WTC11 (cell line): Measurements from ENCODE around the gene RAB3A. TPM values are rescaled to one million over a fixed set of nuclear protein-coding genes. Genes with fewer than 3 reads are reported as not detected.

Experiments used
- KAT7 ChIP-seq: sonication (generic); formaldehyde crosslinking; IDR thresholded peaks from 2 replicates; pipeline ENCODE4 v1.8.1; 2023; ENCODE audit warnings: missing genetic modification reagents, mild to moderate bottlenecking, borderline replicate concordance
- NFE2L1 ChIP-seq: sonication (generic); formaldehyde crosslinking; IDR thresholded peaks from 2 replicates; pipeline ENCODE4 v1.8.1; 2023; ENCODE audit warnings: missing genetic modification reagents
- TCF7 ChIP-seq: sonication (generic); formaldehyde crosslinking; IDR thresholded peaks from 2 replicates; pipeline ENCODE4 v1.8.0; 2022; ENCODE audit warnings: mild to moderate bottlenecking, low read depth, missing genetic modification reagents, moderate library complexity
- ZBTB21 ChIP-seq: sonication (generic); formaldehyde crosslinking; IDR thresholded peaks from 2 replicates; pipeline ENCODE4 v1.8.1; 2023; ENCODE audit warnings: mild to moderate bottlenecking, missing genetic modification reagents, borderline replicate concordance
- ZNF512 ChIP-seq: sonication (generic); formaldehyde crosslinking; IDR thresholded peaks from 2 replicates; pipeline ENCODE4 v1.8.1; 2022; ENCODE audit warnings: missing genetic modification reagents, borderline replicate concordance
- total RNA-seq: library from RNA; stranded (reverse); gene quantifications from 3 replicates; pipeline ENCODE4 v1.2.3, GENCODE V29; 2021
- TF ChIP-seq, protein P1 (sequence below): sonication (generic); formaldehyde crosslinking; IDR thresholded peaks from 2 replicates; pipeline ENCODE4 v1.8.0; 2023; ENCODE audit warnings: missing genetic modification reagents
- TF ChIP-seq, protein P2 (sequence below): sonication (generic); formaldehyde crosslinking; IDR thresholded peaks from 2 replicates; pipeline ENCODE4 v1.8.1; 2023; ENCODE audit warnings: mild to moderate bottlenecking, missing genetic modification reagents, borderline replicate concordance

Gene RAB3A
- total RNA-seq, 1 experiment from 2014 or later = 12.2 TPM

GRCh38 chr19:18147396-18147795 lies 56.4 kb downstream of the RAB3A start (continued):
- TF ChIP-seq ZNF512 (CRISPR knock-in tag) (no peak), TCF7 (no peak), NFE2L1 (no peak), ZBTB21 (CRISPR knock-in tag) (no peak), KAT7 (CRISPR knock-in tag) (no peak)
- TF ChIP-seq, protein P1, sequence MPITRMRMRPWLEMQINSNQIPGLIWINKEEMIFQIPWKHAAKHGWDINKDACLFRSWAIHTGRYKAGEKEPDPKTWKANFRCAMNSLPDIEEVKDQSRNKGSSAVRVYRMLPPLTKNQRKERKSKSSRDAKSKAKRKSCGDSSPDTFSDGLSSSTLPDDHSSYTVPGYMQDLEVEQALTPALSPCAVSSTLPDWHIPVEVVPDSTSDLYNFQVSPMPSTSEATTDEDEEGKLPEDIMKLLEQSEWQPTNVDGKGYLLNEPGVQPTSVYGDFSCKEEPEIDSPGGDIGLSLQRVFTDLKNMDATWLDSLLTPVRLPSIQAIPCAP (CRISPR knock-in tag) = no peak
- TF ChIP-seq, protein P2, sequence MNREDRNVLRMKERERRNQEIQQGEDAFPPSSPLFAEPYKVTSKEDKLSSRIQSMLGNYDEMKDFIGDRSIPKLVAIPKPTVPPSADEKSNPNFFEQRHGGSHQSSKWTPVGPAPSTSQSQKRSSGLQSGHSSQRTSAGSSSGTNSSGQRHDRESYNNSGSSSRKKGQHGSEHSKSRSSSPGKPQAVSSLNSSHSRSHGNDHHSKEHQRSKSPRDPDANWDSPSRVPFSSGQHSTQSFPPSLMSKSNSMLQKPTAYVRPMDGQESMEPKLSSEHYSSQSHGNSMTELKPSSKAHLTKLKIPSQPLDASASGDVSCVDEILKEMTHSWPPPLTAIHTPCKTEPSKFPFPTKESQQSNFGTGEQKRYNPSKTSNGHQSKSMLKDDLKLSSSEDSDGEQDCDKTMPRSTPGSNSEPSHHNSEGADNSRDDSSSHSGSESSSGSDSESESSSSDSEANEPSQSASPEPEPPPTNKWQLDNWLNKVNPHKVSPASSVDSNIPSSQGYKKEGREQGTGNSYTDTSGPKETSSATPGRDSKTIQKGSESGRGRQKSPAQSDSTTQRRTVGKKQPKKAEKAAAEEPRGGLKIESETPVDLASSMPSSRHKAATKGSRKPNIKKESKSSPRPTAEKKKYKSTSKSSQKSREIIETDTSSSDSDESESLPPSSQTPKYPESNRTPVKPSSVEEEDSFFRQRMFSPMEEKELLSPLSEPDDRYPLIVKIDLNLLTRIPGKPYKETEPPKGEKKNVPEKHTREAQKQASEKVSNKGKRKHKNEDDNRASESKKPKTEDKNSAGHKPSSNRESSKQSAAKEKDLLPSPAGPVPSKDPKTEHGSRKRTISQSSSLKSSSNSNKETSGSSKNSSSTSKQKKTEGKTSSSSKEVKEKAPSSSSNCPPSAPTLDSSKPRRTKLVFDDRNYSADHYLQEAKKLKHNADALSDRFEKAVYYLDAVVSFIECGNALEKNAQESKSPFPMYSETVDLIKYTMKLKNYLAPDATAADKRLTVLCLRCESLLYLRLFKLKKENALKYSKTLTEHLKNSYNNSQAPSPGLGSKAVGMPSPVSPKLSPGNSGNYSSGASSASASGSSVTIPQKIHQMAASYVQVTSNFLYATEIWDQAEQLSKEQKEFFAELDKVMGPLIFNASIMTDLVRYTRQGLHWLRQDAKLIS (CRISPR knock-in tag) = no peak

Other genes starting within 250 kb of the RAB3A start
- 15.3 to 18.0 TPM (median 17.2 TPM) in 3 replicates for gene KCNN1, start 236.9 kb downstream of the RAB3A start, total RNA-seq
- gene ARRDC2, start 195.9 kb downstream of the RAB3A start, total RNA-seq = 9.2 to 9.9 TPM (median 9.8 TPM) in 3 replicates
- not detected in 3 replicates for gene IL12RB1, start 117.1 kb downstream of the RAB3A start, total RNA-seq
- gene MAST3, start 106.3 kb downstream of the RAB3A start, total RNA-seq = 10.8 to 11.5 TPM (median 11.2 TPM) in 3 replicates
- 51.9 to 56.9 TPM (median 53.8 TPM) in 3 replicates for gene PIK3R2, start 50.9 kb downstream of the RAB3A start, total RNA-seq
- gene IFI30, start 30.2 kb downstream of the RAB3A start, total RNA-seq = 20.2 to 30.3 TPM (median 26.2 TPM) in 3 replicates
- 26.3 to 29.8 TPM (median 28.0 TPM) in 3 replicates for gene MPV17L2, start 10.8 kb downstream of the RAB3A start, total RNA-seq
- 3.0 to 5.7 TPM (median 3.8 TPM) in 3 replicates for gene PDE4C, start 22.4 kb upstream of the RAB3A start, total RNA-seq
- 0.46 to 1.0 TPM (median 0.61 TPM) in 3 replicates for gene IQCN, start 70.4 kb upstream of the RAB3A start, total RNA-seq
- gene JUND, start 77.6 kb upstream of the RAB3A start, total RNA-seq = 121 to 137 TPM (median 133 TPM) in 3 replicates
- gene LSM4, start 119.0 kb upstream of the RAB3A start, total RNA-seq = 373 to 434 TPM (median 409 TPM) in 3 replicates
- 39.2 to 68.1 TPM (median 40.8 TPM) in 3 replicates for gene PGPEP1, start 136.6 kb upstream of the RAB3A start, total RNA-seq
- 18.3 to 27.3 TPM (median 19.1 TPM) in 3 replicates for gene GDF15, start 182.1 kb upstream of the RAB3A start, total RNA-seq
- 0.07 to 0.31 TPM (median 0.18 TPM) in 3 replicates for gene LRRC25, start 193.6 kb upstream of the RAB3A start, total RNA-seq
- 44.5 to 51.2 TPM (median 47.4 TPM) in 3 replicates for gene SSBP4, start 215.4 kb upstream of the RAB3A start, total RNA-seq
- gene ISYNA1, start 234.1 kb upstream of the RAB3A start, total RNA-seq = 236 to 310 TPM (median 307 TPM) in 3 replicates